HCT116 (cell line): ENCODE results near the gene HNRNPA1. TPM values are rescaled to one million over a fixed set of nuclear protein-coding genes. Genes with fewer than 3 reads are reported as not detected.

Source experiments
- ATAC-seq: fragments of 200-7000 bp; cut with Tn5 transposase; 2 replicates; pipeline ENCODE4 v1.9.1; 2020; ENCODE audit warnings: mild to moderate bottlenecking, moderate library complexity
- BruUV-seq: library from RNA; stranded (reverse); fragments of 400-500 nt; replicated peaks from 2 replicates; lab custom pipeline; 2021; lab: Mats Ljungman, UMichigan
- CTCF ChIA-PET: fragments of 300-600 bp; sonication (Branson Sonifier 250); formaldehyde crosslinking; loops from one replicate; lab custom pipeline; 2021; ENCODE audit warnings: antibody characterized with exemption; lab: Charles Lee
- POLR2A ChIA-PET: fragments of 300-600, 350-600 bp; sonication (Branson Sonifier 250); formaldehyde crosslinking; loops from one replicate; lab custom pipeline; 2021; ENCODE audit warnings: antibody characterized with exemption; lab: Charles Lee
- RAD21 ChIA-PET, 2 experiments: fragments of 300-600 bp; sonication (Branson Sonifier 250); formaldehyde crosslinking; loops; one replicate each; lab custom pipeline; 2023; ENCODE audit warnings: low total read pairs in 2 of 2; ENCODE audit not compliant: uncharacterized antibody in 2 of 2, unreplicated experiment in 2 of 2, low non-redundant PET in 1 of 2; lab: Charles Lee
- DNase-seq: peaks from one replicate; pipeline ENCODE4 v3.0.0-alpha.2; 2010; ENCODE audit warnings: low read depth, low spot score
- H2AFZ ChIP-seq: fragments of 200-600 bp; shearing (Covaris generic), sonication (generic); 2 replicates; pipeline ENCODE4 v1.6.1; 2017; ENCODE audit warnings: low read depth, mixed run types, mixed read lengths, antibody characterized with exemption, low read length; ENCODE audit not compliant: poor library complexity, severe bottlenecking
- H3K27ac ChIP-seq: 2 replicates; pipeline ENCODE4 v1.5.1; 2012; ENCODE audit warnings: low read depth, low read length
- H3K27me3 ChIP-seq: fragments of 200-600 bp; sonication (generic); 2 replicates; pipeline ENCODE4 v1.6.1; 2016; ENCODE audit warnings: mixed run types, low read length, mixed read lengths; ENCODE audit not compliant: insufficient read depth
- H3K36me3 ChIP-seq, 2 experiments: fragments of 200-500 bp in 1 of 2; fragments of 200-600 bp in 1 of 2; sonication (Bioruptor generic) in 1 of 2; sonication (generic) in 1 of 2; 2 replicates each; pipeline versions ENCODE4 v1.5.1 to v1.6.1; 2014 to 2016; ENCODE audit warnings: low read length in 2 of 2, inconsistent platforms in 1 of 2, mixed read lengths in 1 of 2, mixed run types in 1 of 2; ENCODE audit not compliant: insufficient read depth in 2 of 2, control insufficient read depth in 1 of 2
- H3K4me1 ChIP-seq, 2 experiments: fragments of 200-600 bp in 1 of 2; sonication (generic) in 1 of 2; 2 replicates each; pipeline versions ENCODE4 v1.5.1 to v1.6.1; 2012 to 2017; ENCODE audit warnings: low read length in 2 of 2, inconsistent platforms in 1 of 2, mild to moderate bottlenecking in 1 of 2, mixed read lengths in 1 of 2, mixed run types in 1 of 2, moderate library complexity in 1 of 2; ENCODE audit not compliant: insufficient read depth in 2 of 2, control insufficient read depth in 1 of 2
- H3K4me2 ChIP-seq: fragments of 200-600 bp; sonication (generic); 2 replicates; pipeline ENCODE4 v1.6.1; 2017; ENCODE audit warnings: mixed run types, low read length, mixed read lengths
- H3K4me3 ChIP-seq, 2 experiments: fragments of 200-600 bp in 1 of 2; sonication (generic) in 1 of 2; replicated peaks in 1 of 2; 2 replicates each; pipeline ENCODE4 v1.5.1; 2011 to 2016; ENCODE audit warnings: low read length in 2 of 2, control low read depth in 1 of 2, low read depth in 1 of 2, mild to moderate bottlenecking in 1 of 2, mixed read lengths in 1 of 2, mixed run types in 1 of 2
- H3K79me2 ChIP-seq: fragments of 200-600 bp; sonication (generic); 2 replicates; pipeline ENCODE4 v1.6.1; 2017; ENCODE audit warnings: mild to moderate bottlenecking, mixed run types, low read length, moderate library complexity, mixed read lengths; ENCODE audit not compliant: insufficient read depth
- H3K9ac ChIP-seq: fragments of 200-600 bp; sonication (generic); 2 replicates; pipeline ENCODE4 v1.6.1; 2016; ENCODE audit warnings: low read length, mixed read lengths
- H3K9me2 ChIP-seq: fragments of 200-600 bp; sonication (generic), shearing (Covaris generic); 2 replicates; pipeline ENCODE4 v1.6.1; 2017; ENCODE audit warnings: mixed run types, mild to moderate bottlenecking, moderate library complexity; ENCODE audit not compliant: insufficient read depth
- H3K9me3 ChIP-seq, 2 experiments: fragments of 200-500 bp in 1 of 2; fragments of 200-600 bp in 1 of 2; sonication (Bioruptor generic) in 1 of 2; sonication (generic) in 1 of 2; 2 replicates each; pipeline ENCODE4 v1.6.1; 2014 to 2017; ENCODE audit warnings: low read length in 2 of 2, mixed read lengths in 2 of 2, inconsistent platforms in 1 of 2, low read depth in 1 of 2, mild to moderate bottlenecking in 1 of 2, mixed run types in 1 of 2, moderate library complexity in 1 of 2; ENCODE audit not compliant: control insufficient read depth in 1 of 2, insufficient read depth in 1 of 2
- H4K20me1 ChIP-seq: fragments of 200-600 bp; sonication (generic), shearing (Covaris generic); 2 replicates; pipeline ENCODE4 v1.6.1; 2017; ENCODE audit warnings: mixed run types, mild to moderate bottlenecking, moderate library complexity; ENCODE audit not compliant: insufficient read depth
- EGR1 ChIP-seq: IDR thresholded peaks from 2 replicates; pipeline ENCODE4 v1.6.1; 2012; ENCODE audit warnings: low read depth
- ELF1 ChIP-seq: IDR thresholded peaks from 2 replicates; pipeline ENCODE4 v1.6.1; 2012; ENCODE audit warnings: low read depth, borderline replicate concordance
- EZH2 ChIP-seq: fragments of 200-600 bp; sonication (generic); IDR thresholded peaks from 2 replicates; pipeline ENCODE4 v1.6.1; 2017; ENCODE audit warnings: antibody characterized with exemption, mixed run types
- FOSL1 ChIP-seq: IDR thresholded peaks from 2 replicates; pipeline ENCODE4 v1.6.1; 2012; ENCODE audit warnings: low read depth
- POLR2AphosphoS5 ChIP-seq: IDR thresholded peaks from 2 replicates; pipeline ENCODE4 v1.6.1; 2011; ENCODE audit warnings: mild to moderate bottlenecking, low read depth, low read length, moderate library complexity
- RAD21 ChIP-seq: IDR thresholded peaks from 2 replicates; pipeline ENCODE4 v1.6.1; 2012; ENCODE audit warnings: low read depth, mild to moderate bottlenecking
- SP1 ChIP-seq: IDR thresholded peaks from 2 replicates; pipeline ENCODE4 v1.6.1; 2012; ENCODE audit warnings: low read depth
- SRF ChIP-seq: IDR thresholded peaks from 2 replicates; pipeline ENCODE4 v1.6.1; 2012; ENCODE audit warnings: low read depth
- TCF7L2 ChIP-seq: IDR thresholded peaks from 2 replicates; pipeline ENCODE4 v1.7.0; 2011; ENCODE audit warnings: borderline replicate concordance, inconsistent platforms; ENCODE audit not compliant: insufficient read depth, insufficient read length; ENCODE audit errors: extremely low read depth
- YY1 ChIP-seq: IDR thresholded peaks from 2 replicates; pipeline ENCODE4 v1.6.1; 2011; ENCODE audit warnings: low read length, low read depth, moderate library complexity, mild to moderate bottlenecking; ENCODE audit not compliant: insufficient replicate concordance; ENCODE audit errors: extremely low read depth
- ZFX ChIP-seq: fragments of 450-650 bp; IDR thresholded peaks from 2 replicates; pipeline ENCODE4 v1.6.1; 2017
- intact Hi-C: fragments of 100-400 bp; cut with micrococcal nuclease; formaldehyde crosslinking; loops from 2 replicates; pipeline ENCODE4 v1.10.0; 2022
- total RNA-seq: library from RNA; stranded (reverse); gene quantifications from one replicate; pipeline ENCODE4 v1.2.1, GENCODE V29; 2021; ENCODE audit not compliant: unreplicated experiment
- TF ChIP-seq, protein P1 (sequence below): IDR thresholded peaks from 2 replicates; pipeline ENCODE4 v1.6.1; 2012
- TF ChIP-seq, protein P2 (sequence below): IDR thresholded peaks from 2 replicates; pipeline ENCODE4 v1.6.1; 2011; ENCODE audit warnings: mild to moderate bottlenecking, low read length, moderate library complexity; ENCODE audit not compliant: insufficient replicate concordance; ENCODE audit errors: extremely low read depth

The HNRNPA1 gene
- total RNA-seq, 1 experiment from 2014 or later: 1,878 TPM

DNA sequence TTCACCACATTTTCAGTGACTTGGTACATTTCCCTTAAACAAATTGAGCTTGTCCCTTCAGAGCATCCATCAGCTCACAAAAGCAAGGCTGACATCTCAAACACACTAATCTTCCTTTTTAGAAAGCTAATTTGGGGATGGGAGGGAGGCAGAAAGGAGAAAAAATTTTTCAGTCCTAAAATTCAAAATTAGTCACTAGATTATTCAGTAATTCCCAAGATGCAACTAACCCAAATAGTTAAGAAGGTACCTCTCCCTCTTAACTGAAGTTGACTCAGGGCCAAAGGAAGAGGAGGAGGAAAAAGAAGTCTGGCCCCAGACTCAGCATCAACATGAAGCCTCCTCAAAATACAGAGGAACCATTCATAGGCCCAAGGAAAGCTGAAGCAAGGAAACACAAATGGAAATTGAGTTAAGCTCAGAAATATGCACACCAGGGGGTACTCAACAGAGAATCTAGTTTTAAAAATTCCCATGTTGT, 22.3 kb upstream of the HNRNPA1 start:
- POLR2A ChIA-PET: interaction anchor here (2.3 kb wide), 1 partner anchor 22 kb away, joined by 27 read pairs; the partner anchor contains the start of genes CBX5 and HNRNPA1
- DNase-seq: no peak
- RAD21 ChIA-PET: no interaction called here
- no peaks in the 10 kb centered on the region for H3K9me2 ChIP-seq
- H3K4me1 ChIP-seq: peaks cover 53 to 61% of the 10 kb centered on the region in 2 experiments
- peak overlapping the region; percentile 93 for H3K4me2 ChIP-seq
- intact Hi-C loops: no loop called here
- peaks cover 11 to 17% of the 10 kb centered on the region in 2 experiments; a peak in 2 of 4 replicates for H3K36me3 ChIP-seq
- peak overlapping the region; percentile 82; the same call in 1 of the 2 replicates for H3K27ac ChIP-seq
- H3K4me3 ChIP-seq: peak overlapping the region; percentile 60 to 62; a peak in 3 of 4 replicates
- H3K9me3 ChIP-seq: no peaks in the 10 kb centered on the region
- peaks cover 30% of the 10 kb centered on the region for H3K79me2 ChIP-seq
- H3K27me3 ChIP-seq: no peaks in the 10 kb centered on the region
- TF ChIP-seq, protein P1, sequence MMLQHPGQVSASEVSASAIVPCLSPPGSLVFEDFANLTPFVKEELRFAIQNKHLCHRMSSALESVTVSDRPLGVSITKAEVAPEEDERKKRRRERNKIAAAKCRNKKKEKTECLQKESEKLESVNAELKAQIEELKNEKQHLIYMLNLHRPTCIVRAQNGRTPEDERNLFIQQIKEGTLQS: no peak
- TF ChIP-seq EGR1: no peak
- TF ChIP-seq ELF1: no peak
- no peak for TF ChIP-seq RAD21
- CTCF ChIA-PET: interaction anchor here (0.8 kb wide), 1 partner anchor 141 kb away, joined by 3 read pairs; no protein-coding TSS in a partner anchor
- ATAC-seq: no peak
- H3K9ac ChIP-seq: peak overlapping the region; percentile 77
- BruUV-seq: no TSS peak
- H4K20me1 ChIP-seq: no peaks in the 10 kb centered on the region
- H2AFZ ChIP-seq: no peak overlapping the region

DNA sequence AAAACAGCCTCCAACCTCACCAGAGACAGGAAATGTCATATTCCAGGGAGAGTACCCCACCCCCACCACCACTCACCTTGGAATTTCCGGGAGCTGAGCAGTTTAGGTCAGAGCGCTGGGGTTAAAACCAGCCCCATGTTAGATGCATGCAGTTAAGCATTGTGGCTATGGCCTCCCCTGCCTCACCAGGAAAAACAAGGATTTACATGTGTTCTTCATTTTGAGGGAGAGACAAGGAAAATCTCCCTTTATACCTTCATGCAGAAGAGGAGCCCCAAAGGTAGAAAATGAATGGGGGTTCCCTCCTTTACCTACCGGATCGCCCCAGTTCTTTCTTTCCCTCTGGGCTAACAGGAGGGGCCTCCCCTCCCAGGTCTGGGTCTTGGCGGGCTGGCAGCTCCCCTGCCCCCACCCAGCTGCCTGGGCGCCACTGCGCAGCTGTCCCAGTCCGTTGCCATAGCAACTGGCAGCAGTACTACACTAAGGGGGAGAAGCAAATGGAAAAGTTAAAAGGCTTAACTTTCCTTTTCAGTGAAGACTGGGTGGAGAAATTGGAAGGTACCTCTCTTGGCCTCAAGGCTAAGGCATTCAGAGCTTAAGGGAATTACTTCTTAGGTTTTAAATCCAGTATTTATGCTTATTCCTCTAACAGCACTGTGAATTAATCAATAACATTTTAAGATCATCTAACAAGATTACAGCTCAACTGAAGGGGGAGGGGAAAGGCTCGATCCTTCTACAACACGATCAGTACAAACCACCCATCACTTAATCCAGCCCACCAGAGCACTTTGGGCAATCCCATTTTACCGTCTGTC, 21.1 kb upstream of the HNRNPA1 start:
- RAD21 ChIA-PET: interaction anchor here in 1 of 2 experiments (0.6 kb wide), 1 partner anchor 69 kb away, joined by 3 read pairs; no protein-coding TSS in a partner anchor
- BruUV-seq: TSS peak; percentile 83
- H3K4me2 ChIP-seq: peak overlapping the region; percentile 93
- H3K27ac ChIP-seq: peak overlapping the region; percentile 82
- peak overlapping the region; percentile 13 for H2AFZ ChIP-seq
- H3K9me2 ChIP-seq: no peaks in the 10 kb centered on the region
- no peaks in the 10 kb centered on the region for H3K27me3 ChIP-seq
- CTCF ChIA-PET: interaction anchor here (1.6 to 1.9 kb wide), 2 partner anchors 8 to 66 kb away, joined by 4 to 12 read pairs; partner anchors contain the start of gene COPZ1
- H3K36me3 ChIP-seq: peaks cover 11 to 17% of the 10 kb centered on the region in 2 experiments; a peak in 2 of 4 replicates
- intact Hi-C loops: no loop called here
- H4K20me1 ChIP-seq: no peaks in the 10 kb centered on the region
- H3K9ac ChIP-seq: peak overlapping the region; percentile 77
- peaks cover 28% of the 10 kb centered on the region for H3K79me2 ChIP-seq
- peaks cover 48 to 53% of the 10 kb centered on the region in 2 experiments for H3K4me1 ChIP-seq
- DNase-seq (peak; percentile 72), ATAC-seq (peak; percentile 91)
- POLR2A ChIA-PET: interaction anchor here (0.9 to 2.3 kb wide), 4 partner anchors 8 to 66 kb away, joined by 3 to 27 read pairs (median 4); partner anchors contain the start of genes CBX5, COPZ1 and HNRNPA1
- peak overlapping the region; percentile 60 to 62 for H3K4me3 ChIP-seq
- no peaks in the 10 kb centered on the region for H3K9me3 ChIP-seq
- TF ChIP-seq ZFX (no peak), SP1 (no peak; the same call in 1 of the 2 replicates), EZH2 (no peak), TCF7L2 (no peak), YY1 (peak; percentile 49), SRF (no peak), FOSL1 (no peak), POLR2AphosphoS5 (peak; percentile 54), EGR1 (no peak)
- TF ChIP-seq, protein P2, sequence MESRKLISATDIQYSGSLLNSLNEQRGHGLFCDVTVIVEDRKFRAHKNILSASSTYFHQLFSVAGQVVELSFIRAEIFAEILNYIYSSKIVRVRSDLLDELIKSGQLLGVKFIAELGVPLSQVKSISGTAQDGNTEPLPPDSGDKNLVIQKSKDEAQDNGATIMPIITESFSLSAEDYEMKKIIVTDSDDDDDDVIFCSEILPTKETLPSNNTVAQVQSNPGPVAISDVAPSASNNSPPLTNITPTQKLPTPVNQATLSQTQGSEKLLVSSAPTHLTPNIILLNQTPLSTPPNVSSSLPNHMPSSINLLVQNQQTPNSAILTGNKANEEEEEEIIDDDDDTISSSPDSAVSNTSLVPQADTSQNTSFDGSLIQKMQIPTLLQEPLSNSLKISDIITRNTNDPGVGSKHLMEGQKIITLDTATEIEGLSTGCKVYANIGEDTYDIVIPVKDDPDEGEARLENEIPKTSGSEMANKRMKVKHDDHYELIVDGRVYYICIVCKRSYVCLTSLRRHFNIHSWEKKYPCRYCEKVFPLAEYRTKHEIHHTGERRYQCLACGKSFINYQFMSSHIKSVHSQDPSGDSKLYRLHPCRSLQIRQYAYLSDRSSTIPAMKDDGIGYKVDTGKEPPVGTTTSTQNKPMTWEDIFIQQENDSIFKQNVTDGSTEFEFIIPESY: no peak
